Dermis blood vessel endothelial cell (primary cell): ENCODE results near the gene RMND5B. TPM values are rescaled to one million over a fixed set of nuclear protein-coding genes. Genes with fewer than 3 reads are reported as not detected.
A peak's percentile ranks its signal among the peaks of the same experiment; 100 is the strongest.
"Not testable (repeated sequence)": the region's sequence is repeated elsewhere in the genome, so short reads cannot be mapped to it uniquely, and the experiment has no call there.

Source experiments
- DNase-seq: peaks from one replicate; pipeline ENCODE4 v3.0.0; 2010
- total RNA-seq: library from RNA; depleted of rRNA; stranded (reverse); fragments of >200 nt; gene quantifications from 2 replicates; pipeline ENCODE4 v1.2.3, GENCODE V29; 2014

The RMND5B gene
- total RNA-seq, 1 donor from 2014 or later = 42.7 TPM

GRCh38 chr5:178177569-178177968 lies 46.8 kb downstream of the RMND5B start:
- no peak for DNase-seq

GRCh38 chr5:178180141-178180863 lies 49.5 kb downstream of the RMND5B start:
- DNase-seq = no peak

- no peak for DNase-seq
These were observed 51.5 kb downstream of the RMND5B start for GRCh38 chr5:178182158-178182876.

DNA sequence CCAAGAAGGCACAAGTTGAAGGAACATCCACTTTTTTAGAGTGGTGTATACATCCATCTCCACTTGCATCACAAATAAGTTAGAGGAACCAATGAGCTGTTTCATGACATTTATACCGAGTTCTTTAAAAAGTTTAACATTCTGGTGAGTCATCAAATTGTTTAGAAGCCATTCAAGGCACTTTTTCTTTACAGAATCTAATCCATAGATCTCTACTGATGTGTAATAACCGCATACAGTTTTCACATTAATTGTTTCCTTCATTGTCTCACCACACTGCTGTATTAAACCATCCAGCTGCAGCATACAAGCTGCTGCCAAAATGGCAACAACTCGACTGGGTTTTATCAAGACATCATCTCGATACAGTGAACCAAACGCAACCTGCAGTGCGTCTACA lies 55.6 kb downstream of the RMND5B start:
- no peak for DNase-seq

GRCh38 chr5:178187014-178187413 lies 56.2 kb downstream of the RMND5B start, which contains the start of gene GMCL2:
Gene GMCL2, minus strand, starts transcription at chr5:178187371. Its CDS starts 72 bp downstream, at chr5:178187299.
- DNase-seq = no peak

GRCh38 chr5:178189433-178189832 lies 58.6 kb downstream of the RMND5B start:
- DNase-seq = no peak

- DNase-seq = no peak
These were observed 60.8 kb downstream of the RMND5B start for GRCh38 chr5:178191661-178192060.

GRCh38 chr5:178192244-178192643 lies 61.4 kb downstream of the RMND5B start:
- DNase-seq = no peak

DNA sequence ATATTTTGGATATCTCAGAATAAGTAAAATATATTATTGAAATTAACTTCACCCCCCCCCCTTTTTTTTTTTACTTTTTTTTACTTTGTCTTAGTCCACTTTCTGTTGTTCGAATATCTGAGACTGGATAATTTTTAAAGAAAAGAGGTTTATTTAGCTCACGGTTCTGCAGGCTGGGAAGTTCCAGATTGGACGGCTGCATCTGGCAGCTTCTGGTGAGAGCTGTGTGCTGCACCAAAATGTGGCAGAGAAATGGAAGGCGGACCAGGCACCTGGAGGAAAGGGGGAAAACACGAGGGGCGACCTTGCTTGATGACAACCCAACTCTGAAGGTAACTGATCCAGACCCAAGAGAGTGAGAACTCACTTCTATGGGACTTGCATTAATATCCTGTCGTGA lies 62.0 kb downstream of the RMND5B start:
- DNase-seq = no peak

DNA sequence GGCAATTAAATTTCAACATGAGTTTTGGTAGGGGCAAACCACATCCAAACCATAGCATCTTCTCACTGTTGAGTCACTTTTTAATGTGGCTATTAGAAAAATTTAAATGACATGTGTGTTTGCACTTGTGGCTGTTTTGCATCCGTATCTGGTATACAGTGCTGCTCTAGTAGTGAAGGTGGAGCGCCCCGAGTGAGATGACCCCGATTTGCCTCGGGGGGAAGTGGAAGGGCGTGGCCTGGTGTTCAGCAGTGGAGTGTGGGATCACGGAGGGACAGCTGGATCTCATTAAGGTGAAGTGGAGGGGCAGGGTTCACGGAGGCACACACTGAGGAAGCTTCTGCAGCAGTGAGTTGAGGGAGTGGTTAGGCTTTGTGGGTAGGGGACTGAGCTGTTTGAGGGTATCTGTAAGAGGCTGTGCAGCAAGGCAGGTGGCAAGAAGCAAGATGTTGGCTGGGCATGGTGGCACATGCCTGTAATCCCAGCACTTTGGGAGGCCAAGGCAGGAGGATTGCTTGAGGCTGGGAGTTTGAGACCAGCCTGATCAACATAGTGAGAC lies 62.5 kb downstream of the RMND5B start:
- no peak for DNase-seq

DNA sequence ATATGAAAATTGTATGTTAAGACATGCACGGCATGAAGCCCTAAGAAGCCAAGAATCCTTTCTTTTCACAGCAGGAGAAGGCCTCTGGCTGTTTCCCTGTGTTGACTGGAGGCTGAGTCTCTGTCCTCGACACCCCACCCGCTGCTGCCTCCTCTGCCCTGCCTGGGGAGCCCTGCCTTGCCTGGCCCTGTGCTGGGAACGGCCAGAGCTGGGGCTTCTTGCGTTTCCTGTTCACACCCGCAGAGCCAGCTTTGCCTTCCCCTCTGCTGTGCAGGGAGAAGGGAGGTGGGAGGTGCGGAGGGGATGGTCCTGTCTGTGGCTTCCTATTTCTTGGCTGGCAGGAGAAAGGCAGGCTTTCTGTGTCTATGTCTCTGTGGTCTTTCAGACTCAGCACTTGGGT lies 63.2 kb downstream of the RMND5B start:
- DNase-seq = no peak

DNA sequence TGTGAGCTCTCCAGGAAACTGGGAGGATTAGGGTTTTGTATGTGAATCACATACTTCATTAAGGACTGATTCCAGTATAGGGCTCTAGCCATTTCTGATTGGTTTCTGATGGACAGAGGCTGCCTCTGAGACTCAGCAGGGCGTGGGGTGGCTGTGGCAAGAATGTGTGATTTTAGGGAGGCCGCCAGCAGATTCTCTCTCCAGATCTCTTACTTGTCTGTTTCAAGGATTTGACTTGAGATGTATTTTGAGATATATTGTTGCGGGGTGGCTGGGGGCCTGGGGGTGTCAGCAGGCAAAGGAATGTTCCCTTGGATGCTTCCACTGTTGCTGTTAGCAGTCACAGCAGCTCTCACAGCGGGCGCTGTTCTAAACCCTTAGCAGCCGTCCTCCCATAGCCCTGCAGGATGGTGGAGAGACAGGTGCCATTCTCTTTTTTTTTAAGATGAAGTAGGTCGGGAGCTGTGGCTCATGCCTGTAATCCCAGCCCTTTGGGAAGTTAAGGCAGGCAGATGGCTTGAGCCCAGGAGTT lies 65.5 kb downstream of the RMND5B start:
- DNase-seq = no peak

DNA sequence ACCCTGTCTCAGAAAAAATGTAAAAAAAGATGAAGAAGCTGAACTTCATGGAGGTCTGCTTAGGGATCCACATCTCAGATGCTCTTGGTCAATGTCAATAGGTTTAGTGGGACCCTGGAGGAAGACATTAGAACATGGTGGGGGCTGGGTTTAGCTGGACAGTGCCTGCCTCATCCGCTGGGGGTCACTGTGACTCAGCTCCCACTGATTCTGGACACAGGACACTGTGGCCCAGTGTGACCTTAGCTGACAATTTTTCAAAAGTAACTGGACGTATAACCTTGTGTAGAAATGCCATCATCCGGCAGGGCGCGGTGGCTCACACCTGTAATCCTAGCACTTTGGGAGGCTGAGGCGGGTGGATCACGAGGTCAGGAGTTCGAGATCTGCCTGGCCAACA lies 66.2 kb downstream of the RMND5B start:
- peak; percentile 34 for DNase-seq

GRCh38 chr5:178198151-178198550 lies 67.3 kb downstream of the RMND5B start:
- DNase-seq = not testable (repeated sequence)

- DNase-seq = no peak
These were observed 67.9 kb downstream of the RMND5B start for GRCh38 chr5:178198706-178199105.

GRCh38 chr5:178199581-178200434 lies 69.0 kb downstream of the RMND5B start:
- DNase-seq = no peak

Other genes with a start within 250 kb of the RMND5B start
- gene PROP1, start 134.8 kb upstream of the RMND5B start, total RNA-seq = not detected in 2 replicates
- gene N4BP3, start 17.5 kb upstream of the RMND5B start, total RNA-seq = 43.9 and 49.4 TPM in 2 replicates
- 148 and 175 TPM in 2 replicates for gene NHP2, start 22.9 kb downstream of the RMND5B start, total RNA-seq
- not detected in 2 replicates for gene GMCL2, start 56.4 kb downstream of the RMND5B start, total RNA-seq
- gene HNRNPAB, start 73.5 kb downstream of the RMND5B start, total RNA-seq = 55.0 and 64.6 TPM in 2 replicates
- gene PHYKPL, start 101.8 kb downstream of the RMND5B start, total RNA-seq = 42.9 and 44.2 TPM in 2 replicates